VCaP (cell line): ENCODE data around the gene ERC1.

ENCODE experiments used
- H3K27ac ChIP-seq: fragments of 450-650 bp; 2 replicates; pipeline ENCODE4 v1.5.1; 2017
- CTCF ChIP-seq: fragments of 450-650 bp; conservative IDR thresholded peaks from 2 replicates; pipeline ENCODE4 v1.5.1; 2017; ENCODE audit warnings: mild to moderate bottlenecking, moderate library complexity

Gene ERC1

DNA sequence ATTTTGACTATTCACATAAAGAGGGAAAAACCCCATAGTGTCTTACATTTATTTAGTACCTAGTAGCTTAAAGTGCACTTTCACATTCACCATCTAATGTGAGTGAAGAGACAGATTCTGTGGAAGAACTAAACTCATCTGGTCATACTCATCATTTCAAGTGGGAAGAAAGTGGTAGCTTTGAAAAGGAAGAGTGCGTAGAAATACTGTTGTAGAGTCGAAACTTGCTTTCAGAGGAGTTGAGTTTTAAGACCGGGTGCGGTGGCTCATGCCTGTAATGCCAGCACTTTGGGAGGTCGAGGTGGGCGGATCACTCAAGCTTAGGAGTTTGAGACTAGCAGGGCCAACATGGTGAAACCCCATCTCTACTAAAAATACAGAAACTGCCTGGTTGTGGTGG is 222.2 kb downstream of the ERC1 start:
- no peak overlapping the region for H3K27ac ChIP-seq
- no peak for TF ChIP-seq CTCF

DNA sequence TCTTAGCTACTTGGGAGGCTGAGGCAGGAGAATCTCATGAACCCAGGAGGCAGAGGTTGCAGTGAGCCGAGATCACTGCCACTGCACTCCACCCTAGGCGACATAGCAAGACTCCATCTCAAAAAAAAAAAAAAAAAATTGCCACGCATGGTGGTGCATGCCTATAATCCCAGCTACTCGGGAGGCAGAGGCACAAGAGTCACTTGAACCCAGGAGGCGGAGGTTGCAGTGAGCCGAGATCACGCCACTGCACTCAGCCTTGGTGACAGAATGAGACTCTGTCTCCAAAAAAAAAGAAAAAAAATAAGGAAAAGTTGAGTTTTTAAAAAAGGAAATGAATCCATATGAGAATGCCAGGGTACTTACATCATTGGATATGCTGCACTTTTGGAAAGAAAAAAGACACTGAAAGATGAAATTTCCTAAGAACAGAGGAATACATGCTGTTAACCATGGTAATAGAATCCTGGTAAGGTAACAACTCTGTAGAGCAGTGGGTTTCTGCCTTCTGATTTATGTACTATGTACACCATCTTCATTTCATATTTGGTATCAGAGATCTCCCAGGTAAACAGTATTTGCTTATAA is 222.7 kb downstream of the ERC1 start:
- no peak for TF ChIP-seq CTCF
- no peak overlapping the region; the same call in 1 of the 2 replicates for H3K27ac ChIP-seq

- no peak for TF ChIP-seq CTCF
- H3K27ac ChIP-seq: peak overlapping the region; percentile 98
Observed at GRCh38 chr12:1216560-1216959, 225.5 kb downstream of the ERC1 start.

- no peak for TF ChIP-seq CTCF
- peak overlapping the region; percentile 98 for H3K27ac ChIP-seq
Observed at GRCh38 chr12:1217191-1217949, 226.3 kb downstream of the ERC1 start.

GRCh38 chr12:1218369-1218768 is 227.3 kb downstream of the ERC1 start:
- peak overlapping the region; percentile 98 for H3K27ac ChIP-seq
- TF ChIP-seq CTCF: no peak

GRCh38 chr12:1220127-1221092 is 229.4 kb downstream of the ERC1 start:
- TF ChIP-seq CTCF: no peak
- peak overlapping the region; percentile 98 for H3K27ac ChIP-seq
